ENCODE results near the gene ACADVL.
"Not testable (repeated sequence)": the region's sequence is repeated elsewhere in the genome, so short reads cannot be mapped to it uniquely, and the experiment has no call there.

The ACADVL gene

GRCh38 chr17:7219812-7220592, at the start of gene ACADVL, which contains the start of gene DLG4:
Gene ACADVL (plus strand): TSS chr17:7219938. CDS start chr17:7219985, 47 bp downstream.
Gene DLG4 (minus strand): TSS chr17:7219836.
- Mint-ChIP-seq H3K36me3 (ENCODE audit: low read depth) (peaks cover 50% of the 10 kb centered on the region), H3K4me1 (ENCODE audit: low read depth) (peaks cover 58% of the 10 kb centered on the region), H3K27ac (peak within 1 kb of the TSS; percentile 96), H3K9me3 (no peaks in the 10 kb centered on the region), H3K4me3 (peak within 1 kb of the TSS; percentile 96), H3K27me3 (no peaks in the 10 kb centered on the region)
- DNase-seq, result peak; percentile 88

DNA sequence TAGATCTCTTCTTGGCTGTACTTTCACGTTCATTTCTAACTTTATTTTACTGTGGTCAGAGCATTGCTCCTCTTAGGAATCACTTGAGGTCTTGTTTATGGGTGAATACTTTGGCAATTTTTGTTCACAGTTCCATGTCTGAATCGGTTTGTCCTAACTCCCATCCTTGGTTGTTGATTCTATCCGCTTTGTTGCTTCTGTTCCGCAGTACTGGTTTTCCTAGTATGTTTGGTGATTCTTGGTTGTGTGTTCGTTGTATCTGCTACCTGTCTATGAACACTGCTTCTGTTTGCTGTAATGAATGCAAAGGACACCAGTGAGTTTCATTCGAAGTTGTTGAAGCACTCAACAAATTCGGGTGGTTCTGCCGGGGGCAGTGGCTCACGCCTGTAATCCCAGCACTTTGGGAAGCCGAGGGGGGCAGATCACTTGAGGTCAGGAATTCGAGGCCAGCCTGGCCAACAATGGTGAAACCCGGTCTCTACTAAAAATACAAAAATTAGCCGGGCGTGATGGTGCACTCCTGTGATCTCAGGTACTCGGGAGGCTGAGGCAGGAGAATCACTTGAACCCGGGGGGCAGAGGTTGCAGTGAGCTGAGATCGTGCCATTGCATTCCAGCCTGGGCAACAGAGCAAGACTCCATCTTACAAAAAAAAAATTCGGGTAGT, 47.1 kb upstream of the ACADVL start:
- not testable (repeated sequence) for H3K27ac Mint-ChIP-seq; DNase-seq; H3K36me3 Mint-ChIP-seq (ENCODE audit: low read depth)

DNA sequence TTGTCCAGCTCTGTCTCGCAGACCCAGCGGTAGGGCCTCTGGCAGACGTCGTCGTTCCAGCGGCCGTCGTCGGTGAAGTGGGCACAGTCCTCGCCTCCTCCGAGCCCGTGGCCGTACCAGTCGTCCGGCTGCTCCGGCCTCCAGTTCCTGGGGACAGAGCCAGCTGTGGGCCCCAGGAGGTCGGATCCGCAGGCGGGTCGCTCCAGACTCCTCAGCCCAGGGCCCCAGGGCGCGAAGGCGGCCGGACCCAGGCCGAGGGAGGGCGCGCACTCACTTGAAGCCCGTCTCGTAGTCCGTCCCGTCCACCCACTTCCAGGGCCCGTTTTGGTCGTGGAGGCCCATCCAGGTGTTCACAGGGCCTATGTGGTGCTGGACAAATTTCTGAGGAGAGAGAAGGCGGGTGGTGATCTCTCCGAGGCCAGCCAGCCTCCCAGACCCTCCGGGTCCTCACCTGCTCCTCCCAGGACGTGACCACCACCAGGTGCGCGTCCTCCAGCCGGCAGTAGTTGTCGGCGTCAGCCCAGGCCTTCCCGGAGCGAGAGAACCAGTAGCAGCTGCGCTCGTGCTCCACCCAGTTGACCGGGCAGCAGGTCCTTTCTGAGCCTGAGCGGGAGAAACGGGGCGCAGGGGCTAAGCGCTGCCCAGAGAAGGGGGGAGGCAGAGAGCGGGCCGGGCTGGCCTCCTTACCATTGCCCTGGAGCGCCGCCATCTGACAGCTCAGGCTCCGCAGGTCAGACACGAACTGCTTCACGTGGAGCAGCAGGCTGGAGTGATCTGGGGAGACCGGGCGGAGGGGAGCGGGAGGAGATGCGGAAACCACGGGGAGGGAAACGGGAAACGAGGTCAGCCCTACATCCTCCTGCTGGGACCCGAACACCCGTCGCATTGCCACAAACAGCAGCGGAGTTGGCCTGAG, 45.8 kb upstream of the ACADVL start:
- Mint-ChIP-seq H3K36me3 (ENCODE audit: low read depth) (no peaks in the 10 kb centered on the region), H3K27ac (no peak overlapping the region), H3K9me3 (no peaks in the 10 kb centered on the region), H3K4me1 (ENCODE audit: low read depth) (peaks cover 12% of the 10 kb centered on the region), H3K4me3 (no peak overlapping the region), H3K27me3 (no peaks in the 10 kb centered on the region)
- peak; percentile 52 for DNase-seq

More for the DNA sequence above, 47.1 kb upstream of the ACADVL start:
- H3K4me1 Mint-ChIP-seq (ENCODE audit: low read depth); H3K27me3 Mint-ChIP-seq; H3K4me3 Mint-ChIP-seq; H3K9me3 Mint-ChIP-seq: not testable (repeated sequence)

DNA sequence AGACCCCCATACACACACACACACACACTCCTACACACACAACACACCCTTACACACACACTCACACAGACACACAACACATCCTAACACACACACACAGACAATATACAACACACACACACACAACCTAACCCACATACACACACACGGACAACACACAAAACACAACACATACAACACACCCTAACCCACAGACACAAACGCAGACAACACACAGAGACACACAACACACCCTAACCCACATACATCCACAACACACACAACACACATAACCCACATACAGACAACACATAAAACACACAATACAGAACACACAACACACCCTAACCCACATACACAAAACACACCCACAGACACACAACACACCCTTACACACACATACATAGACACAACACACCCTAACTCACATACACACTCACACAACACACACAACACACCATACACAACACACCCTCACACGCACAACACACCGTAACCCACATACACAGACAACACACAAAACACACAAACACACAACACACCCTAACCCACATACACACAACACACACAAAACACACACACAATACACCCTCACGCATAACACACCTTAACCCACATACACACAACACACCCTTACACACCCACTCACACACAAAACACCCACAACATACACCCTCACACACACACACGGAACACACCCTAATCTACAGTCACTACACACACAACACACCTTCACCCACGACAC, 45.0 kb upstream of the ACADVL start:
- no peaks in the 10 kb centered on the region for H3K9me3 Mint-ChIP-seq
- DNase-seq, result no peak
- H3K4me3 Mint-ChIP-seq, result no peak overlapping the region
- H3K27me3 Mint-ChIP-seq, result no peaks in the 10 kb centered on the region
- no peaks in the 10 kb centered on the region for H3K36me3 Mint-ChIP-seq (ENCODE audit: low read depth)
- H3K27ac Mint-ChIP-seq, result no peak overlapping the region
- peaks cover 12% of the 10 kb centered on the region for H3K4me1 Mint-ChIP-seq (ENCODE audit: low read depth)

DNA sequence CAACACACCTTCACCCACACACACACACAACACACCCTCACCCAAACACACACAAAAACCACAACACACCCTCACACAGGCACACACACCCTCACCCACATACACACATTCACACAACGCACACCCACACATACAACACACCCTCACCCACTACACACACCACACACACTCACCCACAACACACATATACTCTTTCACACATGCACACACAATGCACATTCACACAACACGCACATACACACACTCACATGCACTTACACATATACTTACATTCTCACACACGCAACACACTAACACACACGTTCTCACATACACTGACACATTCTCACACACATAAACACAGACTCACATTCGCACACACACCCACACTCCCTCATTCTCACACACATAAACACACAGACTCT, 44.4 kb upstream of the ACADVL start:
- DNase-seq, result no peak
- Mint-ChIP-seq H3K4me3 (no peak overlapping the region), H3K27ac (no peak overlapping the region), H3K36me3 (ENCODE audit: low read depth) (no peaks in the 10 kb centered on the region), H3K27me3 (no peaks in the 10 kb centered on the region), H3K9me3 (no peaks in the 10 kb centered on the region), H3K4me1 (ENCODE audit: low read depth) (peaks cover 12% of the 10 kb centered on the region)

DNA sequence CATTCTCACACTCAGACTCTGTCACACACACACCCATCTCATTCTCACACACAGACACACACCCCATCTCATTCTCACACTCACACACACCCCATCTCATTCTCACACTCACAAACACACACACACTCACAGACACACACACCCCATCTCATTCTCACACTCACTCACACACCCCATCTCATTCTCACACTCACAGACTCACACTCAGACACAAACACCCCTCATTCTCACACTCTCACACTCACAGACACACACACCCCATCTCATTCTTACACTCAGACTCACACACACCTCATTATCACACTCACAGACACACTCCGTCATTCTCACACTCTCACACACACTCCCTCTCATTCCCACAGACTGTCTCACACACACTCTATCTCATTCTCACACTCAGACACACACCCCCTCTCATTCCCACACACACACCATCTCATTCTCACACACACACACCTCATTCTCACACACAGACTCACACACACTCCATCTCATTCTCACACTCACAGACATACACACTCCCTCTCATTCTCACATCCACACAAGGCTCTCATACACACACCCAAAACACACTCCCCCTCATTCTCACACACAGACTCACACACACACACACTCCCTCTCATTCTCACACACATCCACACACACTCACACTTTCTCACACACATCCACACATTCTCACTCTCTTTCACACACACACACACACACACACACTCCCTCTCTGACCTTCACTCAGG, 43.5 kb upstream of the ACADVL start:
- Mint-ChIP-seq H3K4me1 (ENCODE audit: low read depth) (peaks cover 12% of the 10 kb centered on the region), H3K4me3 (no peak overlapping the region), H3K36me3 (ENCODE audit: low read depth) (no peaks in the 10 kb centered on the region), H3K27me3 (no peaks in the 10 kb centered on the region), H3K9me3 (no peaks in the 10 kb centered on the region), H3K27ac (no peak overlapping the region)
- no peak for DNase-seq

DNA sequence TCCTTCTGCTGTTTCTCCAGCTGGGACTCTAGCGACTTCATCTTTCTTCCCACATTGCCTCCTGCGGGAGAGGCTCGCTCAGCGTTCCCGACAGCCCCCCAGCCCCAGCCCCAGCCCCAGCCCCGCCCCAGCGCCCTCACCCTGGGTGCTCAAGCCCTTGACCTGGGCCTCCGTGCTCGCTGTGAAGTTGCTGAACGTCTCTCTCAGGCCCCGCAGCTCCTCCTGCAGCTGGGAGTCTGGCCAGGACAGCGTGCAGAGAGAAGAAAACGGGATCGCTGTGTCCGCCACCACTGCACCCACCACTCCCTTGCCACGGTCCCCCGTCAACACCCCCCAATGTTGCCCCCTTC, 42.9 kb upstream of the ACADVL start:
- H3K4me3 Mint-ChIP-seq, result no peak overlapping the region
- H3K36me3 Mint-ChIP-seq (ENCODE audit: low read depth), result no peaks in the 10 kb centered on the region
- no peak for DNase-seq
- H3K9me3 Mint-ChIP-seq, result no peaks in the 10 kb centered on the region
- peaks cover 12% of the 10 kb centered on the region for H3K4me1 Mint-ChIP-seq (ENCODE audit: low read depth)
- H3K27ac Mint-ChIP-seq, result no peak overlapping the region
- H3K27me3 Mint-ChIP-seq, result no peaks in the 10 kb centered on the region

- Mint-ChIP-seq H3K4me1 (ENCODE audit: low read depth) (peaks cover 12% of the 10 kb centered on the region), H3K9me3 (no peaks in the 10 kb centered on the region), H3K27me3 (no peaks in the 10 kb centered on the region), H3K4me3 (peak overlapping the region; percentile 70), H3K36me3 (ENCODE audit: low read depth) (no peaks in the 10 kb centered on the region), H3K27ac (peak overlapping the region; percentile 33)
- peak; percentile 78 for DNase-seq
Observed at GRCh38 chr17:7177191-7177953, 42.4 kb upstream of the ACADVL start.

DNA sequence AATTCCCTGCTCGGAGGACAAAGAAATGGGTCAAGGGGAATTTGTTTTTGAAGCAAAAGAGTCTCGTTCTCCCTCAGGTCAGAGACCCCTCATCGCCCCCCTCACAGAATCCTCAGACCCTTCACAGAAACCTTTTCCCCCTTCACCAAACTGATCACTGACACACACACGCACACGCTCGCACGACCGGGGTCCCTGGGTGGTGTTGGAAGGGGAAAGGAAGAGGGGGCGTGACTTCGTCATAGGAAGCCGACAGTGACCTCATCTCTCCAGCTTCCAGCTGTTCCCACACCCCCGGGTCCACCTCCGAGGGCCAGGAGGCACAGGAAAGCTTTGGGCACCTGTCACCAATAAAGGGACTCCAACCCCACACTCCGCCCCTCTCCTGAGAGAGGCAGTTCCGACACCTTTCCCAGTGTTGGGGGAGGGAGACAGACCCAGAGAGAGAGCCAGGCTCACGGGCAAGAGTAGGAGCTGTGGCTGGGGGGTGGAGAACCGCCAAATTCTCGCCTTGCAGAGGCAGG, 41.7 kb upstream of the ACADVL start:
- H3K36me3 Mint-ChIP-seq (ENCODE audit: low read depth), result no peaks in the 10 kb centered on the region
- H3K27ac Mint-ChIP-seq, result peak overlapping the region; percentile 33
- DNase-seq, result peak; percentile 34
- H3K27me3 Mint-ChIP-seq, result no peaks in the 10 kb centered on the region
- H3K9me3 Mint-ChIP-seq, result no peaks in the 10 kb centered on the region
- H3K4me1 Mint-ChIP-seq (ENCODE audit: low read depth), result peaks cover 12% of the 10 kb centered on the region
- H3K4me3 Mint-ChIP-seq, result peak overlapping the region; percentile 70

DNA sequence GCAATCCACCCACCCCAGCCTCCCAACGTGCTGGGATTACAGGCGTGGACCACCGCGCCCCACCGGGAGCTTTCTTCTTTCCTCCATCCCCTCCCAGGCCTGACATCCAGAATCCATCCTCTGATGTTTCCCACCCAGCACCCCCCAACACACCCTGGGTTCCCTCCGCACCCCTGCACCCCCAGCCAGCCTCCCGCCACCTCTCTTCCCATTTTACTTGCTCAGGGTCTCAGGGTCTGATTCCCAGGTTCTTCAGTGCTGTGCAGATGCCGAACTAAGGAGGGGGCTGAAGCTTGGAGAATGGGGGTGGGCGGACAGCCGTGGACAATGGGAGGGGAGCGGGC, 40.8 kb upstream of the ACADVL start:
- no peaks in the 10 kb centered on the region for H3K36me3 Mint-ChIP-seq (ENCODE audit: low read depth)
- no peak overlapping the region for H3K27ac Mint-ChIP-seq
- DNase-seq, result no peak
- H3K4me3 Mint-ChIP-seq, result no peak overlapping the region
- H3K4me1 Mint-ChIP-seq (ENCODE audit: low read depth), result peaks cover 12% of the 10 kb centered on the region
- H3K27me3 Mint-ChIP-seq, result no peaks in the 10 kb centered on the region
- no peaks in the 10 kb centered on the region for H3K9me3 Mint-ChIP-seq

DNA sequence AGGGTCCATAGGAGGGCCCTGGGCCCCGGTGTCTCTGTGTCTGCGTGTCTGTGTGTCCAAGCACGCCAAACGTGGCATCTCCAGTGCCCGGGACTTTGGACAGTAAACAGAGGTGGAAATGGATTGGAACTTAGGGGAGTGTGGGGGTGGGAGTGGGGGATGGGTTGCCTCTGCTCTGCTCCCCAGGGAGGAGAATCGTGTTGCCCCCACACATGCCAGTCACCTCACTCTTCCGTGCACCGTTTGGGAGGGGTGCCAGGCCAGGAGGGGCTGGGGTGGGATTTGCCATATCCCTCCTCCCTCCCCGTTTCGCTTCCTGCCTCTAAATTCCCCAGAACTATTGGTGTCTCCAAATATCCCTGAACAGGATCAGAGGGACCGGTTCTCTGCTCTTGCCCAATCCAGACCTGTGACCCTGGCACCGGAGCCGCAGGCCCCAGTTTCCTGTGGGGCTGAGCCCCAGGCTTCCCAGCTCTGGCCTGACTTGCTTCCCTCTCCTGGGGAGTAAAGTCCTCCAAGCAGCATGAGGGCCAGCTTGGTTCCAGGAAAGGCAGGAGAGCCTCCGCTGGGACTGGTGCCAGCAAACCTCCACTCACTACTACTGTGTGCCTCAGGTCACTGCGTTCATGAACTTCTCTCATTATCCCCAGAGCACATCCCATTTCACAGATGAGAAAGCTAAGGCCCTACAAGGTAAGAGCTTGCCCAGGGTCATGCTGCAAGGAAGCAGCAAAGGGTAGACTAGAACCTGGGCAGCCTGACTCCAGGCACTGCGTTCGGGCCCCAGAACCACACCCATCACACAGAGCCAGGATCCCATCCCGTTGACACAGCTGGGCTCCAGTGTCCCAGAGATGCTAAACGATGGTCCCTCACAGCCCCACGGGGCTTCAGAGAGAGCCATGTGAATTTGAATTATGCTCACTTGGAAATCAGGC, 40.2 kb upstream of the ACADVL start, which contains the start of gene ASGR1:
Gene ASGR1, minus strand, starts transcription at position 54 of the 938 bp plus-strand sequence. CDS start 807 bp downstream, outside the sequence.
- no peak for DNase-seq
- H3K9me3 Mint-ChIP-seq, result no peaks in the 10 kb centered on the region
- no peaks in the 10 kb centered on the region for H3K36me3 Mint-ChIP-seq (ENCODE audit: low read depth)
- peak within 1 kb of the TSS; percentile 70 for H3K4me3 Mint-ChIP-seq
- H3K4me1 Mint-ChIP-seq (ENCODE audit: low read depth), result peaks cover 12% of the 10 kb centered on the region
- H3K27ac Mint-ChIP-seq, result no peak within 1 kb of the TSS
- H3K27me3 Mint-ChIP-seq, result no peaks in the 10 kb centered on the region

DNA sequence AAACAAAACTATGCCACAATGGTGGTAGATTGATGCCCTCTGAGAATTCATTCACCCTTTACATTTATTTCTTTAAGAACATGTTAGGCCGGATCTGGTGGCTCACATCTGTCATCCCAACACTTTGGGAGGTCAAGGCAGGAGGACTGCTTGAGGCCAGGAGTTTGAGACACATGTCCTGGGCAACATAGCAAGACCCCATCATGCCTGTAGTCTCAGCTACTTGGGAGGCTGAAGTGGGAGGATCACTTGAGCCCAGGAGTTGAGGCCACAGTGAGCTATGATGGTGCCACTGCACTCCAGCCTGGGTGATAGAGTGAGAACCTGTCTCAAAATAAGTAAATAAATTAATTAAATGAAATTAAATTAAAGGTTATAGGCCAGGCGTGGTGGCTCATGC, 37.6 kb upstream of the ACADVL start:
- not testable (repeated sequence) for H3K27ac Mint-ChIP-seq, H3K27me3 Mint-ChIP-seq, H3K9me3 Mint-ChIP-seq

More for the DNA sequence above, 37.6 kb upstream of the ACADVL start:
- DNase-seq; H3K36me3 Mint-ChIP-seq (ENCODE audit: low read depth); H3K4me3 Mint-ChIP-seq: not testable (repeated sequence)
- H3K4me1 Mint-ChIP-seq (ENCODE audit: low read depth), result peaks cover 12% of the 10 kb centered on the region
